Measurements from ENCODE around the gene SLC43A1. TPM values are rescaled to one million over a fixed set of nuclear protein-coding genes. Genes with fewer than 3 reads are reported as not detected.

The SLC43A1 gene
- total RNA-seq (2.3 TPM), polyA plus RNA-seq (5.1 TPM)
- long read RNA-seq, donor 1 = 0 reads
- long read RNA-seq, donor 2 = 0 reads
- long read RNA-seq, donor 3 = 0 reads
- long read RNA-seq, donor 4 = 0 reads
- long read RNA-seq, donor 5 = 0 reads
- long read RNA-seq, donor 6 = 0 reads
- long read RNA-seq, donor 7 = 0 reads
- long read RNA-seq, donor 8 = 0 reads
- long read RNA-seq, donor 9 = 0 reads
- long read RNA-seq, donor 10 = 0 reads

DNA sequence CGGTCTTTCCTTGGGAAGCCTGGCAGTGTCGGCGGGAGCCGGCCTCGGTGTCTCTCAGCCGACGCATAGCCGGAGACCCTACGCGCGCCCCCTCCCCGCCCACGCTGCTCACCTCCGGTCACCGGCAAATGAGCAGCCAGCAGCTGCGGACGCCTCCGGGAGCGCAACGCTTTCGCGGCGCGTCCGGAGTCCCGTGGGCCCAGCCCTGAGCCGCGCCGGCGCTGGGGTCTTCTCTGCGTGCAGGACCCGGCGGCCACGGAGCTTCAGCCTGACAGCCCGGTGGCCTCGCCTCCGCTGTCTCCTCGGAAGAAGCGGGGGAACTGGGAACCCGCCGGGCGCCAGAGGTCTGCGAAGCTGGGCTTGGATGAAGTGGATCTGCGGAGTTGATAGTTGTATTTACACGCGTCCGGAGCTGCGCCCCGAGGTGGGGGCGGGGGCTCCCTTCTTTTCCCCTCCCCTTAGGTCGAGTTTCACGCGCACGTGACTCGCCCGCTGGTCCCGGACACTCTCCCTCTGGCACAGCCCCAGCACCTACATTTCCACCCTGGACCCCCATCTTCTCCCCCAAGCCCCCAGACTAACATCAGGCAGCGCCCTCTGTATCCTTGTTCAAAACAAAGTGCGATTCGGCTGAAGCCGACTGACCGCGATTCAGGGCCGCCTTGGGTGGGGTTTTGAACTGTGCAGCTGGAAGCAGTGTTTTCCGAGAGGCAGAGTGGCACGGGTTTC lies at the start of gene SLC43A1:
Gene SLC43A1 (minus strand): TSS at position 371 of the 729 bp plus-strand sequence. CDS start 1,591 bp downstream, outside the sequence.
- peak within 1 kb of the TSS; percentile 49 to 62 for H3K4me3 ChIP-seq (ENCODE audit: low read length in 2 of 2)
- peaks cover 13 to 49% of the 10 kb centered on the region in 2 donors for H3K27me3 ChIP-seq (ENCODE audit: control insufficient read depth in 2 of 2, insufficient read depth in 1 of 2, low read length in 1 of 2)
- H3K9me3 ChIP-seq (ENCODE audit: control insufficient read depth in 2 of 2, insufficient read depth in 1 of 2, low read length in 1 of 2) = no peaks in the 10 kb centered on the region
- H3K27ac ChIP-seq (ENCODE audit: low read depth in 1 of 2, low read length in 1 of 2) = no peak within 1 kb of the TSS
- H3K36me3 ChIP-seq (ENCODE audit: control insufficient read depth in 2 of 2, insufficient read depth in 2 of 2, low read length in 1 of 2) = no peaks in the 10 kb centered on the region
- DNase-seq (ENCODE audit: low read depth in 6 of 9, low spot score in 9 of 9) = no peak
- H3K4me1 ChIP-seq (ENCODE audit: control insufficient read depth in 2 of 2, insufficient read depth in 2 of 2, low read length in 2 of 2) = peaks cover 2 to 21% of the 10 kb centered on the region in 2 donors
- under 1% methylated on average over 66 of the region's 66 CpGs for WGBS

DNA sequence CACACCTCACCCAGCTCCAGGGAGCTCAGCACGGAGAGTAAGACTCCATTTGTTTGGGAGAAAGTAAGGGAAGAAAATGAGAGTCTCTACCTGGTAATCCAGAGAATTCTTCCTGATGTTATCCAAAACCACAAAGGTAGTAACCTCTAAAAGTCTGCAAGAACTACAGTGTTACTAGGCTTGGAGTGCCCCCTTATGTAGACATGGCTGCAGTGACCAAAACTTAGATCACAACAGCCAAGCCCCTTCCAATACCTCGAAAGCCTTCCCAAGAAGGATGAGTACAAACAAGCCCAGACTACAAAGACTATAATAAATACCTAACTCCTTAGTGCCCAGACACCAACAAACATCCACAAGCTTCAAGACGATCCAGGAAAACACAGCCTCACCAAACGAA lies 47.1 kb upstream of the SLC43A1 start:
- 92% methylated on average over 4 of the region's 4 CpGs for WGBS
- Histone ChIP-seq H3K4me3 (ENCODE audit: low read length in 2 of 2) (no peak overlapping the region), H3K27me3 (ENCODE audit: control insufficient read depth in 2 of 2, insufficient read depth in 1 of 2, low read length in 1 of 2) (no peaks in the 10 kb centered on the region), H3K4me1 (ENCODE audit: control insufficient read depth in 2 of 2, insufficient read depth in 2 of 2, low read length in 2 of 2) (peaks cover 2 to 15% of the 10 kb centered on the region in 2 donors), H3K9me3 (ENCODE audit: control insufficient read depth in 2 of 2, insufficient read depth in 1 of 2, low read length in 1 of 2) (peaks cover 0 to 3% of the 10 kb centered on the region in 2 donors), H3K36me3 (ENCODE audit: control insufficient read depth in 2 of 2, insufficient read depth in 2 of 2, low read length in 1 of 2) (peaks cover 17 to 28% of the 10 kb centered on the region in 2 donors), H3K27ac (ENCODE audit: low read depth in 1 of 2, low read length in 1 of 2) (no peak overlapping the region)
- no peak for DNase-seq (ENCODE audit: low read depth in 6 of 9, low spot score in 9 of 9)

DNA sequence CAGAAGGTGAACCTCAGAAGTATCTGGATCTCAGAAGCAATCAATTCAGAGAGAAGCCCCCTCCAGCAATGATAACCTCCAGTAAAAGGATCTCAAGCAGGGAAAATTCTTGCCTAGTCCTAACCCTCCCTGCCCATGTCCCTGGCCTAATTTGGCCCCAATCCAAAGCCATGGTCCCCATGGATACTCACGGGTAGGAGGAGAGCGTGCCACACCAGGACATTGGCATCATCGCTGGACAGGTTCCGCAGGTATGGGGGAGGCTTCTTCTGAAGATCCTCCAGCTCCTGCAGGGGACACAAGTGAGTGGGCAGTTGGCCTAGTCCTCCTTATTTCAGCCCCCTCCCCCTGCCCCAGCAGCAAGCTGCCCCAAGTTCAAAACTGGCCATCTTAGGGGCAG lies 44.6 kb upstream of the SLC43A1 start:
- Histone ChIP-seq H3K27me3 (ENCODE audit: control insufficient read depth in 2 of 2, insufficient read depth in 1 of 2, low read length in 1 of 2) (no peaks in the 10 kb centered on the region), H3K4me3 (ENCODE audit: low read length in 2 of 2) (no peak overlapping the region), H3K36me3 (ENCODE audit: control insufficient read depth in 2 of 2, insufficient read depth in 2 of 2, low read length in 1 of 2) (peaks cover 41 to 47% of the 10 kb centered on the region in 2 donors), H3K4me1 (ENCODE audit: control insufficient read depth in 2 of 2, insufficient read depth in 2 of 2, low read length in 2 of 2) (peaks cover 0 to under 1% of the 10 kb centered on the region in 2 donors), H3K27ac (ENCODE audit: low read depth in 1 of 2, low read length in 1 of 2) (no peak overlapping the region), H3K9me3 (ENCODE audit: control insufficient read depth in 2 of 2, insufficient read depth in 1 of 2, low read length in 1 of 2) (no peaks in the 10 kb centered on the region)
- WGBS = 97% methylated on average over 4 of the region's 4 CpGs
- no peak for DNase-seq (ENCODE audit: low read depth in 6 of 9, low spot score in 9 of 9)

DNA sequence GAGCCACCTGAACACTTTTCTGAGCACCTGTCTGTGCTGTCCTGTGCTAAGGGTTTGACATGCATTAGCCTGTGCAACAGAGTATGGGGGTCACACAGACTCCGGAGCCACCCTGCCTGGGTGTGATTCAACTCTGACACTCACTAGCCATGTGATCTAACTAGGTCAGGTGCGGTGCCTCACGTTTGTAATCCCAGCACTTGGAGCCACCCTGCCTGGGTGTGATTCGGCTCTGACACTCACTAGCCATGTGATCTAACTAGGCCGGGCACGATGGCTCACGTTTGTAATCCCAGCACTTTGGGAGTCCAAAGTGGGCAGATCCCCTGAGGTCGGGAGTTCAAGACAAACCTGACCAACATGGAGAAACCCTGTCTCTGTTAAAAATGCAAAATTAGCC lies 40.5 kb upstream of the SLC43A1 start:
- Histone ChIP-seq H3K36me3 (ENCODE audit: control insufficient read depth in 2 of 2, insufficient read depth in 2 of 2, low read length in 1 of 2) (peaks cover 76 to 81% of the 10 kb centered on the region in 2 donors), H3K9me3 (ENCODE audit: control insufficient read depth in 2 of 2, insufficient read depth in 1 of 2, low read length in 1 of 2) (no peaks in the 10 kb centered on the region), H3K4me3 (ENCODE audit: low read length in 2 of 2) (no peak overlapping the region), H3K4me1 (ENCODE audit: control insufficient read depth in 2 of 2, insufficient read depth in 2 of 2, low read length in 2 of 2) (no peaks in the 10 kb centered on the region), H3K27me3 (ENCODE audit: control insufficient read depth in 2 of 2, insufficient read depth in 1 of 2, low read length in 1 of 2) (no peaks in the 10 kb centered on the region), H3K27ac (ENCODE audit: low read depth in 1 of 2, low read length in 1 of 2) (no peak overlapping the region)
- 98% methylated on average over 8 of the region's 8 CpGs for WGBS
- DNase-seq (ENCODE audit: low read depth in 6 of 9, low spot score in 9 of 9) = no peak

DNA sequence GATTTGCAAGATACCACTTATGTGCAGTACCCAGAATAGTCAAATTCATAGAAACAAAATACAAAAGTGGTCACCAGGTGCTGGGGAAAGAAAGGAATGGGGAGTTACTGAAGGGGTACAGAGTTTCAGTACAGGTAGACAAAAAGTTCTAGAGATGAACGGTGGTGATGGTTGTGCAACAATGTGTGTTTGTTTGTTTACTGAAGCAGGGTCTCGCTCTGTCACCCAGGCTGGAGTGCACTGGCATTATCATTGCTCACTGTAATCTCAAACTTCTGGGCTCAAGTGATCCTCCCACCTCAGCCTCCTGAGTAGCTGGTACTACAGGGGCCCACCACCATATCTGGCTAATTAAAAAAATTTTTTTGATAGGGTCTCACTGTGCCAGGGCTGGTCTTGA lies 39.9 kb upstream of the SLC43A1 start:
- Histone ChIP-seq H3K27ac (ENCODE audit: low read depth in 1 of 2, low read length in 1 of 2) (no peak overlapping the region), H3K4me1 (ENCODE audit: control insufficient read depth in 2 of 2, insufficient read depth in 2 of 2, low read length in 2 of 2) (no peaks in the 10 kb centered on the region), H3K36me3 (ENCODE audit: control insufficient read depth in 2 of 2, insufficient read depth in 2 of 2, low read length in 1 of 2) (peaks cover 83 to 87% of the 10 kb centered on the region in 2 donors), H3K9me3 (ENCODE audit: control insufficient read depth in 2 of 2, insufficient read depth in 1 of 2, low read length in 1 of 2) (no peaks in the 10 kb centered on the region), H3K27me3 (ENCODE audit: control insufficient read depth in 2 of 2, insufficient read depth in 1 of 2, low read length in 1 of 2) (no peaks in the 10 kb centered on the region), H3K4me3 (ENCODE audit: low read length in 2 of 2) (no peak overlapping the region)
- 96% methylated on average over 2 of the region's 2 CpGs for WGBS
- DNase-seq (ENCODE audit: low read depth in 6 of 9, low spot score in 9 of 9) = no peak

DNA sequence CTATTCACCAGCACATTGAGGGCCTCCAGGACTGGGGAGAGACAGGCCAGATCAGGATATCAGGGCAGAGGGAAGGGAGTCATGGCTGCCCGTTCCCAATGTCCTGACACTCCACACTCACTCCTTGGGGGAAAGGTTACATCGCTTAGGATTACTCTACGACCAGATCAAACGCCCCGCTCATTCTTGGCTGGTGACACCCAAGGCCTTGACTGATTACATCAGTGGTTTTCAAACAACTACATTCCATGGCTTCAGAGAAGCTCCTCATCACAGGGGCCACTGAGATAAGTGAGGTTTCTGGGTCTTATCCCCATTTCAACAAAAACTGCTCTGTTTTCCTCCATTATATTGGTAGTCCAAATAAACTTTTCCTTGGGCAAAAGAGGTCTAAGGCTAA lies 37.0 kb upstream of the SLC43A1 start:
- Histone ChIP-seq H3K4me1 (ENCODE audit: control insufficient read depth in 2 of 2, insufficient read depth in 2 of 2, low read length in 2 of 2) (no peaks in the 10 kb centered on the region), H3K27me3 (ENCODE audit: control insufficient read depth in 2 of 2, insufficient read depth in 1 of 2, low read length in 1 of 2) (no peaks in the 10 kb centered on the region), H3K27ac (ENCODE audit: low read depth in 1 of 2, low read length in 1 of 2) (no peak overlapping the region), H3K4me3 (ENCODE audit: low read length in 2 of 2) (no peak overlapping the region), H3K9me3 (ENCODE audit: control insufficient read depth in 2 of 2, insufficient read depth in 1 of 2, low read length in 1 of 2) (no peaks in the 10 kb centered on the region), H3K36me3 (ENCODE audit: control insufficient read depth in 2 of 2, insufficient read depth in 2 of 2, low read length in 1 of 2) (peaks cover 80 to 86% of the 10 kb centered on the region in 2 donors)
- no peak for DNase-seq (ENCODE audit: low read depth in 6 of 9, low spot score in 9 of 9)
- 98% methylated on average over 5 of the region's 5 CpGs for WGBS

DNA sequence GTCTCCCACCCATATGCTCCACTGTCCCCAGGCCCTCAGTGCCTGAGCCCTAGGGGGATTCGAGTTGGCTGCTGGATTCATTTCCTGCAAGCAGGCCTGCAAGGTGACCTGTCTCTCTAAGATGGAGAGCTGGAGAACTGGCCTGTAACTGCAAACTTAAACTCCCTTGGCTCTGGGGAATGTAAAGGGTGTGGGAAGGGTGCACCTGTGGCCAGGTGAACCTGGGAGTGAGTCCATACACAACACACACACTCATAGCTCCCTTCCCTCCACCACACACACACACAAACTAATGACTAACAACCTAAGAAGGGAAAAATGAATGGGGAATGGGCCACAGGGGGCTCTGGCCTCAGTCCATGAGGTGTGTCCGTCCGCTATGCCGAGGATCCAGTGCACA lies 36.4 kb upstream of the SLC43A1 start:
- Histone ChIP-seq H3K27me3 (ENCODE audit: control insufficient read depth in 2 of 2, insufficient read depth in 1 of 2, low read length in 1 of 2) (no peaks in the 10 kb centered on the region), H3K4me1 (ENCODE audit: control insufficient read depth in 2 of 2, insufficient read depth in 2 of 2, low read length in 2 of 2) (no peaks in the 10 kb centered on the region), H3K4me3 (ENCODE audit: low read length in 2 of 2) (no peak overlapping the region), H3K27ac (ENCODE audit: low read depth in 1 of 2, low read length in 1 of 2) (no peak overlapping the region), H3K36me3 (ENCODE audit: control insufficient read depth in 2 of 2, insufficient read depth in 2 of 2, low read length in 1 of 2) (peaks cover 79 to 83% of the 10 kb centered on the region in 2 donors), H3K9me3 (ENCODE audit: control insufficient read depth in 2 of 2, insufficient read depth in 1 of 2, low read length in 1 of 2) (no peaks in the 10 kb centered on the region)
- DNase-seq (ENCODE audit: low read depth in 6 of 9, low spot score in 9 of 9) = no peak
- WGBS = 97% methylated on average over 4 of the region's 4 CpGs

DNA sequence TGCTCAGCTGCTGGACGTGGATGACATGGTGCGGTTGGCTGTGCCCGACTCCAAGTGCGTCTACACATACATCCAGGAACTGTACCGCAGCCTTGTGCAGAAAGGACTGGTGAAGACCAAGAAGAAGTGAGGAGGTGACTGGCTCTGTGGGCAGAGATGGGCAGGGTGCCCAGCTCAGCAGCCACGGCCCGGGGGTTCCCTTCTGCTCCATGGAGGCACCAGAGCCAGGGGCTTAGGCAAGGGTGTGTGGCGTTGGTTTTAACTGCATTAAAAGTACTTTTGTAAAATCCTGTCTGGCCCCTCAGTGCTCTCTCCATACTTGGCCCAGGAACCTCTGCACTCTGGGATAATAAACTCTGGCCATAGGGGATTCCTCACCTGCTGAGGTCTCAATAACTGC lies 34.5 kb upstream of the SLC43A1 start:
- Histone ChIP-seq H3K36me3 (ENCODE audit: control insufficient read depth in 2 of 2, insufficient read depth in 2 of 2, low read length in 1 of 2) (peaks cover 66% of the 10 kb centered on the region in 2 donors), H3K27ac (ENCODE audit: low read depth in 1 of 2, low read length in 1 of 2) (peak overlapping the region in 1 of 2 donors; percentile 25), H3K9me3 (ENCODE audit: control insufficient read depth in 2 of 2, insufficient read depth in 1 of 2, low read length in 1 of 2) (no peaks in the 10 kb centered on the region), H3K27me3 (ENCODE audit: control insufficient read depth in 2 of 2, insufficient read depth in 1 of 2, low read length in 1 of 2) (no peaks in the 10 kb centered on the region), H3K4me1 (ENCODE audit: control insufficient read depth in 2 of 2, insufficient read depth in 2 of 2, low read length in 2 of 2) (no peaks in the 10 kb centered on the region), H3K4me3 (ENCODE audit: low read length in 2 of 2) (no peak overlapping the region)
- DNase-seq (ENCODE audit: low read depth in 6 of 9, low spot score in 9 of 9) = no peak
- 98% methylated on average over 8 of the region's 8 CpGs for WGBS

DNA sequence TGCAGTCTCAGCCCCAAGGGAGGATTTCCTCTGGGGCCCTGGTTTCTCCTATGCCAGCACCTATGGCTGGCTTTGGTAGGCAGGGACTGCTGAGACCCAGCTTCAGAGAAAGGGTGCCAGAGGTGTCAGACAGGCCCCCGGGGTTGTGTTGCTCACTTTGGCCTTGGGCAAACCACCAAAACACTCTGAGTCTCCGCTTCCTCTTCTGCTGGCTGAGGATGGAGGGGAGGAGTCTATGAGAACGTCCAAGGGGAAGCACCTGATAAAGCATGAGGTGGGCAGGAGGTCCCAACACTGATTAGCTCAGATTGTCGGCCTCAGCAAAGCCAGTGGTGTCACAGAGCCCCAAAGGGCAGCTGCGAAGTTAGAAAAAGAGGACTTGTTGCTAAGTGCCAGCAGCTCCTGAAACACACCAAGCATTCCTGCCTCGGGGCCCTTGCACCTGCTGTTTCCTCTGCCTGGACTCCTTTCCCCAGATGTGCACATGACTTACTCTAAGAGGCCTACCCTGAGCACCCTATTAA lies 32.4 kb upstream of the SLC43A1 start:
- 28% methylated on average over 6 of the region's 6 CpGs for WGBS
- H3K36me3 ChIP-seq (ENCODE audit: control insufficient read depth in 2 of 2, insufficient read depth in 2 of 2, low read length in 1 of 2) = peaks cover 46 to 48% of the 10 kb centered on the region in 2 donors
- H3K27ac ChIP-seq (ENCODE audit: low read depth in 1 of 2, low read length in 1 of 2) = no peak overlapping the region

More for the DNA sequence above, 32.4 kb upstream of the SLC43A1 start:
- H3K4me3 ChIP-seq (ENCODE audit: low read length in 2 of 2) = no peak overlapping the region
- H3K27me3 ChIP-seq (ENCODE audit: control insufficient read depth in 2 of 2, insufficient read depth in 1 of 2, low read length in 1 of 2) = no peaks in the 10 kb centered on the region
- no peaks in the 10 kb centered on the region for H3K9me3 ChIP-seq (ENCODE audit: control insufficient read depth in 2 of 2, insufficient read depth in 1 of 2, low read length in 1 of 2)
- DNase-seq (ENCODE audit: low read depth in 6 of 9, low spot score in 9 of 9) = no peak
- no peaks in the 10 kb centered on the region for H3K4me1 ChIP-seq (ENCODE audit: control insufficient read depth in 2 of 2, insufficient read depth in 2 of 2, low read length in 2 of 2)
